ENCODE results near the gene CFAP100. TPM values are rescaled to one million over a fixed set of nuclear protein-coding genes. Genes with fewer than 3 reads are reported as not detected.

Gene CFAP100
- total RNA-seq, 3 donors from 2014 or later, result not detected

GRCh38 chr3:126375835-126376331 is 18.8 kb upstream of the CFAP100 start:
- Histone ChIP-seq H3K4me3 (no peak overlapping the region), H3K36me3 (ENCODE audit: low read depth) (no peaks in the 10 kb centered on the region), H3K9me3 (no peaks in the 10 kb centered on the region), H3K4me1 (ENCODE audit: low read depth) (no peaks in the 10 kb centered on the region)
- TF ChIP-seq, protein P1, sequence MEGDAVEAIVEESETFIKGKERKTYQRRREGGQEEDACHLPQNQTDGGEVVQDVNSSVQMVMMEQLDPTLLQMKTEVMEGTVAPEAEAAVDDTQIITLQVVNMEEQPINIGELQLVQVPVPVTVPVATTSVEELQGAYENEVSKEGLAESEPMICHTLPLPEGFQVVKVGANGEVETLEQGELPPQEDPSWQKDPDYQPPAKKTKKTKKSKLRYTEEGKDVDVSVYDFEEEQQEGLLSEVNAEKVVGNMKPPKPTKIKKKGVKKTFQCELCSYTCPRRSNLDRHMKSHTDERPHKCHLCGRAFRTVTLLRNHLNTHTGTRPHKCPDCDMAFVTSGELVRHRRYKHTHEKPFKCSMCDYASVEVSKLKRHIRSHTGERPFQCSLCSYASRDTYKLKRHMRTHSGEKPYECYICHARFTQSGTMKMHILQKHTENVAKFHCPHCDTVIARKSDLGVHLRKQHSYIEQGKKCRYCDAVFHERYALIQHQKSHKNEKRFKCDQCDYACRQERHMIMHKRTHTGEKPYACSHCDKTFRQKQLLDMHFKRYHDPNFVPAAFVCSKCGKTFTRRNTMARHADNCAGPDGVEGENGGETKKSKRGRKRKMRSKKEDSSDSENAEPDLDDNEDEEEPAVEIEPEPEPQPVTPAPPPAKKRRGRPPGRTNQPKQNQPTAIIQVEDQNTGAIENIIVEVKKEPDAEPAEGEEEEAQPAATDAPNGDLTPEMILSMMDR (IDR thresholded peaks at IDR 0.05), result no peak
- no peak for ATAC-seq
- no peak for DNase-seq
- intact Hi-C loops (cut with DNase I, micrococcal nuclease), result no loop called here

GRCh38 chr3:126376444-126376843 is 18.3 kb upstream of the CFAP100 start:
- intact Hi-C loops (cut with DNase I, micrococcal nuclease), result no loop called here
- Histone ChIP-seq H3K4me3 (no peak overlapping the region), H3K4me1 (ENCODE audit: low read depth) (no peaks in the 10 kb centered on the region), H3K9me3 (no peaks in the 10 kb centered on the region), H3K36me3 (ENCODE audit: low read depth) (no peaks in the 10 kb centered on the region)
- ATAC-seq (no peak), DNase-seq (no peak)
- TF ChIP-seq, protein P1 (IDR thresholded peaks at IDR 0.05), result no peak

- H3K36me3 ChIP-seq (ENCODE audit: low read depth), result no peaks in the 10 kb centered on the region
- intact Hi-C loops (cut with DNase I, micrococcal nuclease), result no loop called here
- TF ChIP-seq, protein P1 (IDR thresholded peaks at IDR 0.05), result no peak
- no peaks in the 10 kb centered on the region for H3K9me3 ChIP-seq
- ATAC-seq, result no peak
- H3K4me3 ChIP-seq, result no peak overlapping the region
- DNase-seq, result no peak
- no peaks in the 10 kb centered on the region for H3K4me1 ChIP-seq (ENCODE audit: low read depth)
Observed at GRCh38 chr3:126377211-126377610, 17.5 kb upstream of the CFAP100 start.

GRCh38 chr3:126378341-126378751 is 16.4 kb upstream of the CFAP100 start:
- Histone ChIP-seq H3K9me3 (no peaks in the 10 kb centered on the region), H3K4me1 (ENCODE audit: low read depth) (no peaks in the 10 kb centered on the region), H3K4me3 (no peak overlapping the region), H3K36me3 (ENCODE audit: low read depth) (no peaks in the 10 kb centered on the region)
- TF ChIP-seq, protein P1 (IDR thresholded peaks at IDR 0.05), result no peak
- intact Hi-C loops (cut with DNase I, micrococcal nuclease), result no loop called here
- ATAC-seq, result no peak
- DNase-seq, result no peak

DNA sequence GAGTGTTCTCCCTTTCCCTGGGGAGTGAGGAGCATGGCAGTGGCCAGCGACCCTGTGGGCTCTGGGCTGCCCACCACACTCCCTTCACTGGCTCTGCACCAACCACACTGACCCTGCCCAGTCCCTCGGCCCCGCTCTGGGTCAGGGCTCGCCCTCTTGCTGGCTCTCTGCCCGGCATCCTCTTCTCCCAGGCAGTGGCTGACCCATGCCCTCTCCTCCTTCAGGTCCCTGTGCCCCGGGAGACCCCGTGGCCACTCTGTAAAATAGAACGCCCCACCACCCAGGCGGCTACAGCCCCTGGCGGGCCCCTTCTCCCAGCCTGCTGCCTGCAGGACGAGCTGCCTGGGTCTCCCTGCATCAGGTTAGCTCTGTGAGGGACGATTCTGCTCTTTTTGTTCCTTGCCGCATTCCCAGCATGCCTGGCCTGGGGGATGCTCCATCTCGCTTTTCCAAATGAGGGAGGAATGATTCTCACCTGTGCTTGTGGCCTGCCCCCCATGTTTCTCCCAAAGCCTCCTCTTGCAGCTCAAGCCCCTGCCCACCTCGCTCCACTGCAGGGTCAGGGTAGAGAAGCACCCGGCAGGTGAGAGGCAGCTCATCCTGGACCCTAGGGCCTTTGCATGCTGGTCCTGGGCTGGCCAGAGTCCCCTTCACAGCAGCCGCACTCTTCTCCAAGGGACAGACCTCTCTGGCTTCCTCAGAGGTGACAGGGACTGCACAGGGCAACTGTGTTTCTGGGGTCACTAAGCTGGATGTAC is 14.5 kb upstream of the CFAP100 start:
- ATAC-seq, result no peak
- TF ChIP-seq, protein P1 (IDR thresholded peaks at IDR 0.05), result no peak
- intact Hi-C loops (cut with DNase I, micrococcal nuclease), result no loop called here

More for the DNA sequence above, 14.5 kb upstream of the CFAP100 start:
- Histone ChIP-seq H3K9me3 (no peaks in the 10 kb centered on the region), H3K4me1 (ENCODE audit: low read depth) (no peaks in the 10 kb centered on the region), H3K36me3 (ENCODE audit: low read depth) (no peaks in the 10 kb centered on the region), H3K4me3 (no peak overlapping the region)
- DNase-seq, result no peak

Measured in mucosa of descending colon (tissue), 3 donors.